ENCODE results near the gene ATPAF1.

The ATPAF1 gene

GRCh38 chr1:46639547-46639946, 28.6 kb downstream of the ATPAF1 start:
- Histone ChIP-seq H3K79me2 (ENCODE audit: control insufficient read depth, insufficient read depth, low read length, poor library complexity) (no peaks in the 10 kb centered on the region), H3K27me3 (ENCODE audit: insufficient read depth, low read length) (no peaks in the 10 kb centered on the region), H3K4me2 (ENCODE audit: low read length) (no peak overlapping the region), H3K9ac (ENCODE audit: low read length) (no peak overlapping the region), H2BK5ac (ENCODE audit: low read depth, low read length, poor library complexity) (no peak overlapping the region), H4K8ac (ENCODE audit: low read depth, low read length) (no peak overlapping the region), H3K9me3 (ENCODE audit: insufficient read depth, low read depth, low read length) (no peaks in the 10 kb centered on the region), H2BK12ac (ENCODE audit: low read length) (no peak overlapping the region), H4K12ac (ENCODE audit: low read depth, low read length) (no peak overlapping the region), H3K4me3 (ENCODE audit: low read depth, low read length) (no peak overlapping the region), H3K23ac (ENCODE audit: low read length) (no peak overlapping the region), H3K4me1 (ENCODE audit: control insufficient read depth in 1 of 2, insufficient read depth in 2 of 2, low read length in 2 of 2) (no peaks in the 10 kb centered on the region), H3K79me1 (ENCODE audit: low read length) (no peaks in the 10 kb centered on the region), H2AFZ (ENCODE audit: insufficient read depth, low read length, poor library complexity) (no peak overlapping the region), H2BK120ac (ENCODE audit: insufficient read depth, low read length, poor library complexity) (no peak overlapping the region), H3K18ac (ENCODE audit: low read length) (no peak overlapping the region), H3K36me3 (ENCODE audit: control insufficient read depth in 1 of 2, insufficient read depth in 2 of 2, low read length in 2 of 2) (peaks cover 2 to 6% of the 10 kb centered on the region in 2 experiments), H3K4ac (ENCODE audit: low read depth, low read length) (no peak overlapping the region), H3K27ac (ENCODE audit: low read depth, low read length) (no peak overlapping the region), H4K91ac (ENCODE audit: low read depth, low read length) (no peak overlapping the region), H2AK5ac (ENCODE audit: low read length) (no peak overlapping the region), H3K14ac (ENCODE audit: low read length) (no peak overlapping the region)
- no peak for DNase-seq
- no CpG with 5 or more reads among the region's 1 CpG for WGBS (ENCODE audit: extremely low coverage, insufficient coverage, insufficient read length)

- Histone ChIP-seq H3K9me3 (ENCODE audit: insufficient read depth, low read depth, low read length) (no peaks in the 10 kb centered on the region), H2AFZ (ENCODE audit: insufficient read depth, low read length, poor library complexity) (no peak overlapping the region), H4K12ac (ENCODE audit: low read depth, low read length) (no peak overlapping the region), H3K79me1 (ENCODE audit: low read length) (no peaks in the 10 kb centered on the region), H3K27me3 (ENCODE audit: insufficient read depth, low read length) (no peaks in the 10 kb centered on the region), H3K9ac (ENCODE audit: low read length) (no peak overlapping the region), H3K4ac (ENCODE audit: low read depth, low read length) (no peak overlapping the region), H2BK120ac (ENCODE audit: insufficient read depth, low read length, poor library complexity) (no peak overlapping the region), H3K14ac (ENCODE audit: low read length) (no peak overlapping the region), H3K4me2 (ENCODE audit: low read length) (no peak overlapping the region), H2AK5ac (ENCODE audit: low read length) (no peak overlapping the region), H2BK12ac (ENCODE audit: low read length) (no peak overlapping the region), H3K79me2 (ENCODE audit: control insufficient read depth, insufficient read depth, low read length, poor library complexity) (no peaks in the 10 kb centered on the region), H3K36me3 (ENCODE audit: control insufficient read depth in 1 of 2, insufficient read depth in 2 of 2, low read length in 2 of 2) (peaks cover 4 to 9% of the 10 kb centered on the region in 2 experiments), H3K27ac (ENCODE audit: low read depth, low read length) (no peak overlapping the region), H4K91ac (ENCODE audit: low read depth, low read length) (no peak overlapping the region), H3K23ac (ENCODE audit: low read length) (no peak overlapping the region), H2BK5ac (ENCODE audit: low read depth, low read length, poor library complexity) (no peak overlapping the region), H3K4me1 (ENCODE audit: control insufficient read depth in 1 of 2, insufficient read depth in 2 of 2, low read length in 2 of 2) (no peaks in the 10 kb centered on the region), H3K4me3 (ENCODE audit: low read depth, low read length) (no peak overlapping the region), H4K8ac (ENCODE audit: low read depth, low read length) (no peak overlapping the region), H3K18ac (ENCODE audit: low read length) (no peak overlapping the region)
- DNase-seq, result no peak
These were observed 29.2 kb downstream of the ATPAF1 start for GRCh38 chr1:46638921-46639320.

- Histone ChIP-seq H2BK120ac (ENCODE audit: insufficient read depth, low read length, poor library complexity) (no peak overlapping the region), H3K18ac (ENCODE audit: low read length) (no peak overlapping the region), H3K4me2 (ENCODE audit: low read length) (no peak overlapping the region), H4K91ac (ENCODE audit: low read depth, low read length) (no peak overlapping the region), H3K79me2 (ENCODE audit: control insufficient read depth, insufficient read depth, low read length, poor library complexity) (no peaks in the 10 kb centered on the region), H3K79me1 (ENCODE audit: low read length) (no peaks in the 10 kb centered on the region), H2BK5ac (ENCODE audit: low read depth, low read length, poor library complexity) (no peak overlapping the region), H4K12ac (ENCODE audit: low read depth, low read length) (no peak overlapping the region), H3K9ac (ENCODE audit: low read length) (no peak overlapping the region), H4K8ac (ENCODE audit: low read depth, low read length) (no peak overlapping the region), H2AFZ (ENCODE audit: insufficient read depth, low read length, poor library complexity) (no peak overlapping the region), H3K4me3 (ENCODE audit: low read depth, low read length) (no peak overlapping the region), H3K14ac (ENCODE audit: low read length) (no peak overlapping the region), H2BK12ac (ENCODE audit: low read length) (no peak overlapping the region), H3K27ac (ENCODE audit: low read depth, low read length) (no peak overlapping the region), H3K4me1 (ENCODE audit: control insufficient read depth in 1 of 2, insufficient read depth in 2 of 2, low read length in 2 of 2) (no peaks in the 10 kb centered on the region), H3K27me3 (ENCODE audit: insufficient read depth, low read length) (no peaks in the 10 kb centered on the region), H3K36me3 (ENCODE audit: control insufficient read depth in 1 of 2, insufficient read depth in 2 of 2, low read length in 2 of 2) (peaks cover 4 to 7% of the 10 kb centered on the region in 2 experiments), H3K4ac (ENCODE audit: low read depth, low read length) (no peak overlapping the region), H3K23ac (ENCODE audit: low read length) (no peak overlapping the region), H2AK5ac (ENCODE audit: low read length) (no peak overlapping the region), H3K9me3 (ENCODE audit: insufficient read depth, low read depth, low read length) (no peaks in the 10 kb centered on the region)
- no peak for DNase-seq
- no CpG with 5 or more reads among the region's 2 CpGs for WGBS (ENCODE audit: extremely low coverage, insufficient coverage, insufficient read length)
These were observed 30.6 kb downstream of the ATPAF1 start for GRCh38 chr1:46637444-46638083.

- H2AK5ac ChIP-seq (ENCODE audit: low read length), result no peak overlapping the region
- H4K12ac ChIP-seq (ENCODE audit: low read depth, low read length), result no peak overlapping the region
- no peak overlapping the region for H2AFZ ChIP-seq (ENCODE audit: insufficient read depth, low read length, poor library complexity)
- no peak for DNase-seq
- H3K18ac ChIP-seq (ENCODE audit: low read length), result no peak overlapping the region
- H3K79me2 ChIP-seq (ENCODE audit: control insufficient read depth, insufficient read depth, low read length, poor library complexity), result no peaks in the 10 kb centered on the region
- no peak overlapping the region for H3K4ac ChIP-seq (ENCODE audit: low read depth, low read length)
- H3K14ac ChIP-seq (ENCODE audit: low read length), result no peak overlapping the region
- no peak overlapping the region for H3K23ac ChIP-seq (ENCODE audit: low read length)
- H3K4me3 ChIP-seq (ENCODE audit: low read depth, low read length), result no peak overlapping the region
- H3K27ac ChIP-seq (ENCODE audit: low read depth, low read length), result no peak overlapping the region
- H3K36me3 ChIP-seq (ENCODE audit: control insufficient read depth in 1 of 2, insufficient read depth in 2 of 2, low read length in 2 of 2), result peaks cover 8 to 10% of the 10 kb centered on the region in 2 experiments
- no peak overlapping the region for H4K91ac ChIP-seq (ENCODE audit: low read depth, low read length)
- H3K9me3 ChIP-seq (ENCODE audit: insufficient read depth, low read depth, low read length), result no peaks in the 10 kb centered on the region
- H3K27me3 ChIP-seq (ENCODE audit: insufficient read depth, low read length), result no peaks in the 10 kb centered on the region
- H3K79me1 ChIP-seq (ENCODE audit: low read length), result no peaks in the 10 kb centered on the region
- no peak overlapping the region for H2BK5ac ChIP-seq (ENCODE audit: low read depth, low read length, poor library complexity)
- H3K4me2 ChIP-seq (ENCODE audit: low read length), result no peak overlapping the region
- WGBS (ENCODE audit: extremely low coverage, insufficient coverage, insufficient read length), result no CpG with 5 or more reads among the region's 2 CpGs
- H2BK120ac ChIP-seq (ENCODE audit: insufficient read depth, low read length, poor library complexity), result no peak overlapping the region
- no peak overlapping the region for H2BK12ac ChIP-seq (ENCODE audit: low read length)
- no peak overlapping the region for H4K8ac ChIP-seq (ENCODE audit: low read depth, low read length)
- no peak overlapping the region for H3K9ac ChIP-seq (ENCODE audit: low read length)
- H3K4me1 ChIP-seq (ENCODE audit: control insufficient read depth in 1 of 2, insufficient read depth in 2 of 2, low read length in 2 of 2), result no peaks in the 10 kb centered on the region
These were observed 33.0 kb downstream of the ATPAF1 start for GRCh38 chr1:46635205-46635604.
